ENCODE measurements around the gene PIK3R6. TPM values are rescaled to one million over a fixed set of nuclear protein-coding genes. Genes with fewer than 3 reads are reported as not detected.

Gene PIK3R6
- polyA plus RNA-seq, 1 experiment, result not detected

GRCh38 chr17:8870406-8871040, 3.0 kb upstream of the PIK3R6 start:
- ChIA-PET POLR2A (no interaction called here), CTCF (no interaction called here)
- no peaks in the 10 kb centered on the region; the same call in 1 of the 2 replicates for H3K9me3 ChIP-seq (ENCODE audit: control insufficient read depth, insufficient read depth, low read length)
- H3K4me3 ChIP-seq (ENCODE audit: low read depth, low read length), result no peak overlapping the region
- TF ChIP-seq, protein P1, sequence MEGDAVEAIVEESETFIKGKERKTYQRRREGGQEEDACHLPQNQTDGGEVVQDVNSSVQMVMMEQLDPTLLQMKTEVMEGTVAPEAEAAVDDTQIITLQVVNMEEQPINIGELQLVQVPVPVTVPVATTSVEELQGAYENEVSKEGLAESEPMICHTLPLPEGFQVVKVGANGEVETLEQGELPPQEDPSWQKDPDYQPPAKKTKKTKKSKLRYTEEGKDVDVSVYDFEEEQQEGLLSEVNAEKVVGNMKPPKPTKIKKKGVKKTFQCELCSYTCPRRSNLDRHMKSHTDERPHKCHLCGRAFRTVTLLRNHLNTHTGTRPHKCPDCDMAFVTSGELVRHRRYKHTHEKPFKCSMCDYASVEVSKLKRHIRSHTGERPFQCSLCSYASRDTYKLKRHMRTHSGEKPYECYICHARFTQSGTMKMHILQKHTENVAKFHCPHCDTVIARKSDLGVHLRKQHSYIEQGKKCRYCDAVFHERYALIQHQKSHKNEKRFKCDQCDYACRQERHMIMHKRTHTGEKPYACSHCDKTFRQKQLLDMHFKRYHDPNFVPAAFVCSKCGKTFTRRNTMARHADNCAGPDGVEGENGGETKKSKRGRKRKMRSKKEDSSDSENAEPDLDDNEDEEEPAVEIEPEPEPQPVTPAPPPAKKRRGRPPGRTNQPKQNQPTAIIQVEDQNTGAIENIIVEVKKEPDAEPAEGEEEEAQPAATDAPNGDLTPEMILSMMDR (IDR thresholded peaks at IDR 0.05; ENCODE audit: low read depth, low read length), result no peak
- H3K27me3 ChIP-seq (ENCODE audit: control insufficient read depth, insufficient read depth, low read length), result peaks cover 8% of the 10 kb centered on the region
- no peak overlapping the region for H3K27ac ChIP-seq (ENCODE audit: low read depth, low read length)
- DNase-seq (ENCODE audit: low read depth, low spot score), result no peak

GRCh38 chr17:8869114-8869815, 1.8 kb upstream of the PIK3R6 start:
- ChIA-PET POLR2A (no interaction called here), CTCF (no interaction called here)
- H3K27me3 ChIP-seq (ENCODE audit: control insufficient read depth, insufficient read depth, low read length), result peaks cover 7% of the 10 kb centered on the region

GRCh38 chr17:8868529-8868951, 1.1 kb upstream of the PIK3R6 start:
- Histone ChIP-seq H3K27me3 (ENCODE audit: control insufficient read depth, insufficient read depth, low read length) (peaks cover 5% of the 10 kb centered on the region), H3K4me3 (ENCODE audit: low read depth, low read length) (no peak overlapping the region), H3K9me3 (ENCODE audit: control insufficient read depth, insufficient read depth, low read length) (no peaks in the 10 kb centered on the region; the same call in 1 of the 2 replicates), H3K27ac (ENCODE audit: low read depth, low read length) (no peak overlapping the region)
- TF ChIP-seq, protein P1 (IDR thresholded peaks at IDR 0.05; ENCODE audit: low read depth, low read length), result no peak
- CTCF ChIA-PET, result no interaction called here
- no peak for DNase-seq (ENCODE audit: low read depth, low spot score)
- POLR2A ChIA-PET, result no interaction called here

More at GRCh38 chr17:8869114-8869815, 1.8 kb upstream of the PIK3R6 start:
- TF ChIP-seq, protein P1 (IDR thresholded peaks at IDR 0.05; ENCODE audit: low read depth, low read length), result no peak
- Histone ChIP-seq H3K9me3 (ENCODE audit: control insufficient read depth, insufficient read depth, low read length) (no peaks in the 10 kb centered on the region; the same call in 1 of the 2 replicates), H3K4me3 (ENCODE audit: low read depth, low read length) (no peak overlapping the region), H3K27ac (ENCODE audit: low read depth, low read length) (no peak overlapping the region)
- DNase-seq (ENCODE audit: low read depth, low spot score), result no peak

DNA sequence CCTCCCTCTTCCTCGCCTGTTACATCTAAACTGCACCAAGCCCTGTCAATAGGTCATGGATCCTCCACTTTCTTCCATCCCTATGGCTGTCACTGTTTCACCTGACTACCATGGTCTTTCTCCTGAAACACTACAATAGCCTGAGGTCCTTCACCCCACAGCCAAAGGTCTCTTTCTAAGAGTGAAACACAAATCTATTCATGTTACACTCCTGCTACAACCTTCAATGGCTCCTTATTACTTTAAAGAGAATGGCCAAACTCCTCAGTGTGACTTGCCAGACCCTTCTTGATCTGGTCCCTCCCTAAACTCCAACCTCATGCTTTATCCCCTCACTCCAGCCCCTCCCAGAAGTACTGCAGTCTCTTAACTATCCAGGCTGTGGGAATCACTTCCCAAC, 618 bp upstream of the PIK3R6 start:
- no peaks in the 10 kb centered on the region; the same call in 1 of the 2 replicates for H3K9me3 ChIP-seq (ENCODE audit: control insufficient read depth, insufficient read depth, low read length)
- CTCF ChIA-PET, result no interaction called here
- H3K27me3 ChIP-seq (ENCODE audit: control insufficient read depth, insufficient read depth, low read length), result peaks cover 5% of the 10 kb centered on the region
- no peak overlapping the region for H3K4me3 ChIP-seq (ENCODE audit: low read depth, low read length)
- no peak for DNase-seq (ENCODE audit: low read depth, low spot score)
- POLR2A ChIA-PET, result no interaction called here
- H3K27ac ChIP-seq (ENCODE audit: low read depth, low read length), result no peak overlapping the region
- TF ChIP-seq, protein P1 (IDR thresholded peaks at IDR 0.05; ENCODE audit: low read depth, low read length), result no peak

- Histone ChIP-seq H3K27ac (ENCODE audit: low read depth, low read length) (no peak overlapping the region), H3K9me3 (ENCODE audit: control insufficient read depth, insufficient read depth, low read length) (no peaks in the 10 kb centered on the region), H3K27me3 (ENCODE audit: control insufficient read depth, insufficient read depth, low read length) (peaks cover 3% of the 10 kb centered on the region), H3K4me3 (ENCODE audit: low read depth, low read length) (no peak overlapping the region)
- no peak for DNase-seq (ENCODE audit: low read depth, low spot score)
- TF ChIP-seq, protein P1 (IDR thresholded peaks at IDR 0.05; ENCODE audit: low read depth, low read length), result no peak
- ChIA-PET CTCF (interaction anchor here (0.6 kb wide), 1 partner anchor 654 kb away, joined by 6 read pairs; no protein-coding TSS in a partner anchor), POLR2A (no interaction called here)
Measured at GRCh38 chr17:8865811-8866210, 1.7 kb downstream of the PIK3R6 start.

All from AG04450 (cell line).